Measurements from ENCODE around the gene XIRP1. TPM values are rescaled to one million over a fixed set of nuclear protein-coding genes. Genes with fewer than 3 reads are reported as not detected.

XIRP1 gene
- total RNA-seq, 1 donor from 2014 or later: 0.12 TPM

GRCh38 chr3:39148435-39149058 is 43.8 kb downstream of the XIRP1 start:
- no peak for DNase-seq (ENCODE audit: low read depth)
- H3K4me3 ChIP-seq (ENCODE audit: low read depth, low read length): no peak overlapping the region
- no peak for TF ChIP-seq CTCF (conservative IDR thresholded peaks at IDR 0.05; ENCODE audit: low read depth, low read length)

GRCh38 chr3:39147711-39148434 is 44.5 kb downstream of the XIRP1 start:
- H3K4me3 ChIP-seq (ENCODE audit: low read depth, low read length): peak overlapping the region; percentile 26
- no peak for DNase-seq (ENCODE audit: low read depth)
- no peak for TF ChIP-seq CTCF (conservative IDR thresholded peaks at IDR 0.05; ENCODE audit: low read depth, low read length)

GRCh38 chr3:39146611-39147591 is 45.5 kb downstream of the XIRP1 start:
- DNase-seq (ENCODE audit: low read depth): peak; percentile 83
- H3K4me3 ChIP-seq (ENCODE audit: low read depth, low read length): peak overlapping the region; percentile 26

GRCh38 chr3:39146083-39146501 is 46.3 kb downstream of the XIRP1 start:
- H3K4me3 ChIP-seq (ENCODE audit: low read depth, low read length): no peak overlapping the region
- DNase-seq (ENCODE audit: low read depth): no peak

More at GRCh38 chr3:39146611-39147591, 45.5 kb downstream of the XIRP1 start:
- TF ChIP-seq CTCF (conservative IDR thresholded peaks at IDR 0.05; ENCODE audit: low read depth, low read length): no peak

GRCh38 chr3:39144748-39145380 is 47.5 kb downstream of the XIRP1 start:
- no peak for TF ChIP-seq CTCF (conservative IDR thresholded peaks at IDR 0.05; ENCODE audit: low read depth, low read length)
- DNase-seq (ENCODE audit: low read depth): no peak
- no peak overlapping the region for H3K4me3 ChIP-seq (ENCODE audit: low read depth, low read length)

More at GRCh38 chr3:39146083-39146501, 46.3 kb downstream of the XIRP1 start:
- no peak for TF ChIP-seq CTCF (conservative IDR thresholded peaks at IDR 0.05; ENCODE audit: low read depth, low read length)

GRCh38 chr3:39144095-39144747 is 48.2 kb downstream of the XIRP1 start:
- DNase-seq (ENCODE audit: low read depth): no peak
- TF ChIP-seq CTCF (conservative IDR thresholded peaks at IDR 0.05; ENCODE audit: low read depth, low read length): no peak
- no peak overlapping the region for H3K4me3 ChIP-seq (ENCODE audit: low read depth, low read length)

All from epithelial cell of proximal tubule (primary cell).